UCSD-AML1 (cell line): ENCODE data around the gene EPB41L4B.
"Not testable (repeated sequence)": the region's sequence is repeated elsewhere in the genome, so short reads cannot be mapped to it uniquely, and the experiment has no call there.

Experiments used
- DNase-seq: peaks from one replicate; lab custom pipeline; 2025; ENCODE audit not compliant: unreplicated experiment; lab: John Stamatoyannopoulos, UW

Gene EPB41L4B

DNA sequence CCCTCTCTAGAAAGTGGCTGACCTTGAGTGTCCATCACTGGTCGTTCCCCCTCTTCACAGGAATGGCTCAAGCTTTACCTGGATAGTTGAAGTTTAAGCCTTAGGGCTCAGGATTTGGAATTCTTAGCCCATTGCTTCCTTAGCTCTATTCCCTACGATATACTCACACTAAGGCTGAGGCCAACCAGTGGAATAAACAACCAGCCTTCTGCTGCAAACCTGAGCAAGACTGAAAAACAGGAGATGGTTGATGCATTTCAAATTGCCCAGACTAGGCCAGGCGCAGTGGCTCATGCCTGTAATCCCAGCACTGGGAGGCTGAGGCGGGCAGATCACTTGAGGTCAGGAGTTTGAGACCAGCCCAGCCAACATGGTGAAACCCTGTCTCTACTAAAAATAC is 194.2 kb downstream of the EPB41L4B start:
- not testable (repeated sequence) for DNase-seq

DNA sequence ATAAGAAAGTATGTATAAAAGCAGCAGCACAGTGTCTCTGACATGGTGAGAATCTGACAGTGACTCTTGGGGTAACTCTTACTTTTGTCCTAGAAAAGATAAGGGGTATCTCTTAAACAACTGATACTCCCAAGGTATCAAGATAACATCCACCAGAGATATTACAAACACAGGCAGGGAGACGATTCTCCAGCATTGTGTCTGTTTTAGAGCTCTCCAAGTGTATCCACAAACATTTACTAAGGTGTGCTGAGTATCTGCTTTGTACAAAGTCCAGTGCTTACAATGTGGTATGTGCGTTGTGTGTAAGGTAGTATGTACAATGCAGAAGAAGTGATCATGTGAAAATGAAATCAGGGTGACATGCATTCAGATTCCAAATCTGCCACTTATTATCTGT is 196.7 kb downstream of the EPB41L4B start:
- DNase-seq: no peak

DNA sequence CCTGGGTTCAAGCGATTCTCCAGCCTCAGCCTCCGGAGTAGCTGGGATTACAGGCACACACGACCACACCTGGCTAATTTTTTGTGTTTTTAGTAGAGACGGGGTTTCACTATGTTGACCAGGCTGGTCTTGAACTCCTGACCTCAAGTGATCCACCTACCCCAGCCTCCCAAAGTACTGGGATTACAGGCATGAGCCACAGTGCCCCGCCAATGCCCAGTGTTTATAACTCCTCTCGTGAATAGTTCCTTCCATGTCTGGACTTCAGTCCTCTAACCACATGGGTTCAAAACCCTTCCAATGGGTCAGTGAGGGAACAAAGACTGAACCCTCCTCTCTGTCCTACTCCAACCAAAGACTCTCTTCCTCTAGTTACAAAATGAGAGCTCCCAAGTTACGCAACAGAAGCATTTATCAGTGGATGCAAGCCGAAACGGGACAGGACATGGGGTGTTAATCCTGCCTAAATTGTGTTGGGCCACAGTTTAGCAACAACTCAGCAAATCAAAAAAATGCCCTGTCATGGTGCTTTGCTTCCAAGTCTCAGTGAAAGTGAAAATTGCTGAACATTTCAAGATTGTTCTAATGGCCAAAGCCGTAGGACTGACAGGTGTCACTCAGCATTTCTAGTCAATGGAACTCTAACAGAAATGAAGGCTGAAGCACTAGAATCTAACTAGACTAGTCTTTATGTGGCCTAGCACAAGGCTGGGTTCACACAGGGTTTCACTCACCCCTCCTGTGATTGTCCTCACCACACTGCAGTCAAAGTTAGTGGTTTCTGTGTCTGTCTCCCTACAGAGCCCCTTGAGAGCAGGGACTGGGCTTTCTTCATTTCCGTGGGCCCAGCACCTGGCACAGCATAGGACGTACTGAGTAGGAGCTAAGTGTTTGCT is 197.9 kb downstream of the EPB41L4B start:
- no peak for DNase-seq
